HG03108 (cell line): ENCODE measurements around the gene KRTAP5-8.
"Not testable (repeated sequence)": the region's sequence is repeated elsewhere in the genome, so short reads cannot be mapped to it uniquely, and the experiment has no call there.

ENCODE experiments used
- ATAC-seq: cut with Tn5 transposase; IDR thresholded peaks from one replicate; pipeline ENCODE4 v1.9.1; 2021; ENCODE audit warnings: moderate library complexity; ENCODE audit not compliant: unreplicated experiment

Gene KRTAP5-8

GRCh38 chr11:71505781-71506180, 32.0 kb upstream of the KRTAP5-8 start:
- ATAC-seq, result no peak

DNA sequence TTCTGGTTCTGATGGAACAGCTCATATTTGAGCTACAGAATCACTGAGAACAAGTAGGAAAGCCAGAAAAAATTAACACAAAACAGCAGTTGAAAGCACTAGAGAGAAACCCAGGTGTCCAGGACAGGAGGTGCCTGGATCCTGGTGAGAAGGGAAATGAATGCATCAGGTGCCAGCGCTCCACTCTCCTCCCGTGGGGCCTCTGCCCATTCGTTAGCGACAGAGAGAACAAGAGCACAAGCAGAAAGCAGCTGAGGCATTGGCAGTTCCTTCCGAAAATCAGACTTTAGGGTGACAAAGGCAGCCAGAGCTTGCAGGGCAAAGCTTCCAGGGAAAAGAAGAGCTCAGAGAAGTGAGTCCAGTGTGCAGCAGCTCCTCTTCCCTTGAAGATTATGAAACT, 30.7 kb upstream of the KRTAP5-8 start:
- no peak for ATAC-seq

GRCh38 chr11:71518506-71519471, 19.0 kb upstream of the KRTAP5-8 start:
- ATAC-seq, result no peak

DNA sequence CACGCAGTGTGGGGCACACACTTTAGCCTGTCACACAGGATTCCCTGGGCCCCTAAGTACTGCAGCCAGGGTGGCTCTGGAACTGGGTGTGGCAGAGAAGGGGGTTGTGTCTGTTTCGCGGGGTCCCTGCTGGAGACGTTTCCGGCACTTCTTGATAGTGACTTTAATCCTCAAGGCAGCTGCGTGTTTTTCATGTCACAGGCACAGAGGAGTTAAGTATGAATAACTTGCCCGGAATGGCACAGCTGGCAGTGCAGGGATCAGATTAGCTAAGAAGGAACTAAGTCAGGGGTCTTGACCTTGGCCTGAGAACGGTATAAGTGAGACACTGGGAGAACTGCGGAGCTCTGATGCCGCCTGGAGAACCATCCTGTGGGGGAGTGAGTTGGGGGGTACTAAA, 18.3 kb upstream of the KRTAP5-8 start:
- ATAC-seq, result no peak

- no peak for ATAC-seq
Observed at GRCh38 chr11:71525188-71525937, 12.5 kb upstream of the KRTAP5-8 start.

DNA sequence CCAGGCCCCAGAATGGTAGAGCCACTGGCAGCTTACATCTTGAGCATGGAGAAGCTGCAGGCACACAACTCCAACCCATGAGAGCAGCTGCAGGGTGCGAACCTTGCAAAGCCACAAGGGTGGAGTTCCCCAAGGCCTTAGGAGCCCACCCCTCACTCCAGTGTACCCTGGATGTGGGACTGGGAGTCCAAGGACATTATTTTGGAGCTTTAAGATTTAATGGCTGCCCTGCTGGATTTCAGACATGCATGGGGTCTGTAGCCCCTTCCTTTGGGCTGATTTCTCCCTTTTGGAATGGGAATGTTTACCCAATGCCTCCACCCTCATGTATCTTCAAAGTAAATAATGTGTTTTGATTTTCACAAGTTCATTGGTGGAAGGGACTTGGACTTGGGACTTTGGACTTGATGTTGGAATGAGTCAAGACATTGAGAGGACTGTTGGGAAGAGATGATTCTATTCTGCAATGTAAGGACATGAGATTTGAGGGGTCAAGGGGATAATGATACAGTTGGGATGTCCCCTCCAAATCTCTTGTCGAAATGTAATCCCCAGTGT, 11.8 kb upstream of the KRTAP5-8 start:
- ATAC-seq, result no peak

- not testable (repeated sequence) for ATAC-seq
Observed at GRCh38 chr11:71526796-71527575, 10.8 kb upstream of the KRTAP5-8 start, which contains the start of gene KRTAP5-7. Gene KRTAP5-7, plus strand, starts transcription at chr11:71527267. Its CDS starts 34 bp downstream, at chr11:71527301.

DNA sequence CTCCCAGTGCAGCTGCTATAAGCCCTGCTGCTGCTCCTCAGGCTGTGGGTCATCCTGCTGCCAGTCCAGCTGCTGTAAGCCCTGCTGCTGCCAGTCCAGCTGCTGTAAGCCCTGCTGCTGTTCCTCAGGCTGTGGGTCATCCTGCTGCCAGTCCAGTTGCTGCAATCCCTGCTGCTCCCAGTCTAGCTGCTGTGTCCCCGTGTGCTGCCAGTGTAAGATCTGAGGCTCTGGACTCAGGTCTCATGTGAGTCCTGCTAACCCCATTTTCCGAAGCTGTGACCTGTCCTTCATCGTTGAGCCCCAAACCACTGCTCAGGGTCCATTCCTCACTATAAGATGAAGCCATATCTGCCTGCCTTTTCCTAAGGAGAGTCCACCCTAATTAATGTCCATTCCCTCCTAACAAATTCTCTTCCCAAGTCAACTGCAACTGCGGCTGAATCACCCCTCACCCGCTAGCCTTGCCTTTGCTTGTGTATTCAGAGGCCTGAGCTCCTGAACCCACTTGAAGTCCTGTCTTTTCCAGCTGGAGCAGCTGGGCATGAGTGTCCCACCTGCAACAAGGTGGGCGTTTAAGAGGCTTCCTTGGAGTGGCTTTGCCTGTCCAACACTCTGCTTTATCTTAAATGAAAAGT, 10.1 kb upstream of the KRTAP5-8 start:
- no peak for ATAC-seq

- ATAC-seq, result no peak
Observed at GRCh38 chr11:71530602-71531001, 7.2 kb upstream of the KRTAP5-8 start.

- no peak for ATAC-seq
Observed at GRCh38 chr11:71532036-71532610, 5.7 kb upstream of the KRTAP5-8 start.

- ATAC-seq, result not testable (repeated sequence)
Observed at GRCh38 chr11:71534711-71535608, 2.9 kb upstream of the KRTAP5-8 start.

- ATAC-seq, result no peak
Observed at GRCh38 chr11:71535825-71536224, 2.0 kb upstream of the KRTAP5-8 start.

- no peak for ATAC-seq
Observed at GRCh38 chr11:71537537-71537936, 288 bp upstream of the KRTAP5-8 start.

- ATAC-seq, result no peak
Observed at GRCh38 chr11:71538666-71538990, 803 bp downstream of the KRTAP5-8 start.

- no peak for ATAC-seq
Observed at GRCh38 chr11:71539017-71539416, 1.2 kb downstream of the KRTAP5-8 start.

DNA sequence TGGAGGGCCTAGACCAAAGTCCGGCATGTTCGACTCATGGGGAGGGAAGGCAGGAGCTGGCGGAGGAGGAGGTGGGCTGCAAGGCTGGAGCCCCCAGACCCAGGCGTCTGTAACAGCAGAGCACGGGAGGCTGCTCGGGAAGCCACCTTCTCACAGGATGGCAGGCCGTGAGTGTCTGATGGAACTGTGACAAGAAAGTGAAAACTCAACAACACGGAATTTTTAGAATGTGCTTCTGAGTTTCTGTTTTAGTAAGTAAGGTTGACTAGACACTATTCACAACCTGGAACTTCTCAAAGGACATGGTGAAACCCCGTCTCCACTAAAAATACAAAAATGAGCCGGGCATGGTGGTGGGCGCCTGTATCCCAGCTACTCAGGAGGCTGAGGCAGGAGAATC, 2.1 kb downstream of the KRTAP5-8 start:
- ATAC-seq, result not testable (repeated sequence)

- ATAC-seq, result peak; percentile 56
Observed at GRCh38 chr11:71540521-71541304, 2.9 kb downstream of the KRTAP5-8 start.

DNA sequence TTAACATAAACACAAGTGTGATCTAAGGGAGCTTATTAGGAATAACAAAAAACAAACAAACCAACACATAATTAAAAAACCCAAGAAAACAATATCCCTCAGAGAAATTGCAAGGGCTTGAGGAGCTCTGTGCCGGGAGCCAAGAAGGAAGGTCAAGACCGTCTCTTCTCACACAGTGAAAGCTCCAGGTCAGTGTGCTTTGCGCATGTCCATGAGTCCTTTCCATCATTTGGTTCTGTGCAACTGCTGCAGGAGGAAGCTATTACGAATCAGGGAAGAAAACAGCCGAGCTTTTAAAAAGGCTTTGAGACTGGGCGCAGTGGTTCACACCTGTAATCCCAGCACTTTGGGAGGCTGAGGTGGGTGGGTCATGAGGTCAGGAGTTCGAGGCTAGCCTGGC, 4.6 kb downstream of the KRTAP5-8 start:
- ATAC-seq, result no peak
